HEK293 (cell line): ENCODE measurements around the gene DSCAML1.

ENCODE experiments used
- CTCF ChIA-PET: fragments of 350-600 bp; formaldehyde crosslinking; extraction: SDS; loops from one replicate; lab custom pipeline; 2021; ENCODE audit warnings: antibody characterized with exemption; lab: Yijun Ruan, JAX
- POLR2A ChIA-PET: fragments of 300-600 bp; formaldehyde crosslinking; extraction: SDS; loops from one replicate; lab custom pipeline; 2020; ENCODE audit warnings: antibody characterized with exemption, inconsistent platforms; lab: Yijun Ruan, JAX
- H3K27ac ChIP-seq: fragments of 200-500 bp; sonication (Bioruptor generic); 2 replicates; pipeline ENCODE4 v1.5.1; 2014; ENCODE audit warnings: low read depth, low read length, control low read depth, inconsistent platforms; ENCODE audit errors: extremely low read depth
- H3K36me3 ChIP-seq, 2 experiments: fragments of 200-500 bp in 1 of 2; sonication (Bioruptor generic) in 1 of 2; 1 replicate in 1 of 2; 2 replicates in 1 of 2; pipeline ENCODE4 v1.5.1; 2014 to 2017; ENCODE audit warnings: inconsistent platforms in 2 of 2, low read length in 2 of 2; ENCODE audit not compliant: control insufficient read depth in 2 of 2, insufficient read depth in 1 of 2
- H3K4me1 ChIP-seq: fragments of 200-500 bp; sonication (Bioruptor generic); 2 replicates; pipeline ENCODE4 v1.5.1; 2014; ENCODE audit warnings: mild to moderate bottlenecking, low read length, inconsistent platforms; ENCODE audit not compliant: control insufficient read depth, insufficient read depth
- H3K4me3 ChIP-seq: 2 replicates; pipeline ENCODE4 v1.5.1; 2011; ENCODE audit warnings: low read depth, mild to moderate bottlenecking, control low read depth, low read length, moderate library complexity
- H3K9me3 ChIP-seq: fragments of 200-500 bp; sonication (Bioruptor generic); 2 replicates; pipeline ENCODE4 v1.5.1; 2014; ENCODE audit warnings: low read depth, low read length, inconsistent platforms; ENCODE audit not compliant: control insufficient read depth, insufficient read depth
- BCL11A ChIP-seq: fragments of 450-650 bp; formaldehyde crosslinking; IDR thresholded peaks from 2 replicates; pipeline ENCODE4 v1.5.1; 2016; ENCODE audit warnings: low read depth, missing biosample characterization, missing genetic modification characterization
- HOXA7 ChIP-seq: sonication (generic); formaldehyde crosslinking; IDR thresholded peaks from 2 replicates; pipeline ENCODE4 v1.8.1; 2022; ENCODE audit warnings: missing genetic modification reagents, borderline replicate concordance
- ZFP69B ChIP-seq: fragments of 450-650 bp; formaldehyde crosslinking; IDR thresholded peaks from 2 replicates; pipeline ENCODE4 v1.5.1; 2016; ENCODE audit warnings: missing biosample characterization, missing genetic modification characterization
- ZIC2 ChIP-seq: fragments of 450-650 bp; formaldehyde crosslinking; IDR thresholded peaks from 2 replicates; pipeline ENCODE4 v1.5.1; 2016; ENCODE audit warnings: missing biosample characterization, missing genetic modification characterization
- ZNF112 ChIP-seq: fragments of 450-650 bp; formaldehyde crosslinking; IDR thresholded peaks from 2 replicates; pipeline ENCODE4 v1.5.0; 2017; ENCODE audit warnings: missing biosample characterization, missing genetic modification characterization
- ZNF335 ChIP-seq: fragments of 450-650 bp; formaldehyde crosslinking; conservative IDR thresholded peaks from 2 replicates; pipeline ENCODE4 v1.5.1; 2016; ENCODE audit warnings: missing biosample characterization, missing genetic modification characterization
- ZNF501 ChIP-seq: fragments of 450-650 bp; formaldehyde crosslinking; IDR thresholded peaks from 2 replicates; pipeline ENCODE4 v1.5.1; 2016; ENCODE audit warnings: missing biosample characterization, missing genetic modification characterization
- ZNF521 ChIP-seq: fragments of 450-650 bp; formaldehyde crosslinking; IDR thresholded peaks from 2 replicates; pipeline ENCODE4 v1.5.1; 2017; ENCODE audit warnings: missing biosample characterization, mild to moderate bottlenecking, missing genetic modification characterization
- ZNF548 ChIP-seq: fragments of 450-650 bp; formaldehyde crosslinking; IDR thresholded peaks from 2 replicates; pipeline ENCODE4 v1.5.1; 2016; ENCODE audit warnings: missing biosample characterization, missing genetic modification characterization
- ZNF623 ChIP-seq: fragments of 450-650 bp; formaldehyde crosslinking; IDR thresholded peaks from 2 replicates; pipeline ENCODE4 v1.5.1; 2016; ENCODE audit warnings: missing biosample characterization, missing genetic modification characterization
- ZNF639 ChIP-seq: fragments of 450-650 bp; formaldehyde crosslinking; IDR thresholded peaks from 2 replicates; pipeline ENCODE4 v1.5.1; 2016; ENCODE audit warnings: missing biosample characterization, missing genetic modification characterization
- ZNF768 ChIP-seq: fragments of 450-650 bp; formaldehyde crosslinking; IDR thresholded peaks from 2 replicates; pipeline ENCODE4 v1.5.1; 2018; ENCODE audit warnings: missing biosample characterization, mild to moderate bottlenecking, missing genetic modification characterization
- ZSCAN16 ChIP-seq: fragments of 450-650 bp; formaldehyde crosslinking; IDR thresholded peaks from 2 replicates; pipeline ENCODE4 v1.5.1; 2016; ENCODE audit warnings: missing biosample characterization, missing genetic modification characterization
- ZXDB ChIP-seq: fragments of 450-650 bp; formaldehyde crosslinking; IDR thresholded peaks from 2 replicates; pipeline ENCODE4 v1.5.1; 2016; ENCODE audit warnings: missing biosample characterization, missing genetic modification characterization
- TF ChIP-seq, protein P1 (sequence below): fragments of 450-650 bp; formaldehyde crosslinking; IDR thresholded peaks from 2 replicates; pipeline ENCODE4 v1.5.1; 2016; ENCODE audit warnings: missing biosample characterization, missing genetic modification characterization, borderline replicate concordance
- TF ChIP-seq, protein P2 (sequence below): fragments of 450-650 bp; formaldehyde crosslinking; optimal IDR thresholded peaks from 2 replicates; pipeline ENCODE3; 2016; ENCODE audit warnings: missing biosample characterization, mild to moderate bottlenecking, missing genetic modification characterization
- TF ChIP-seq, protein P3 (sequence below): fragments of 450-650 bp; formaldehyde crosslinking; IDR thresholded peaks from 2 replicates; pipeline ENCODE4 v1.5.1; 2016; ENCODE audit warnings: missing biosample characterization, missing genetic modification characterization
- TF ChIP-seq, protein P4 (sequence below): fragments of 450-650 bp; formaldehyde crosslinking; IDR thresholded peaks from 2 replicates; pipeline ENCODE4 v1.5.1; 2016; ENCODE audit warnings: missing biosample characterization, missing genetic modification characterization

DSCAML1 gene

GRCh38 chr11:117816151-117816741, 19.2 kb upstream of the DSCAML1 start (continued):
- TF ChIP-seq BCL11A, result no peak
- TF ChIP-seq ZNF623 (tag by site-specific recombination), result no peak
- no peak for TF ChIP-seq ZNF768 (tag by site-specific recombination)
- TF ChIP-seq HOXA7 (CRISPR knock-in tag), result no peak
- TF ChIP-seq, protein P1, sequence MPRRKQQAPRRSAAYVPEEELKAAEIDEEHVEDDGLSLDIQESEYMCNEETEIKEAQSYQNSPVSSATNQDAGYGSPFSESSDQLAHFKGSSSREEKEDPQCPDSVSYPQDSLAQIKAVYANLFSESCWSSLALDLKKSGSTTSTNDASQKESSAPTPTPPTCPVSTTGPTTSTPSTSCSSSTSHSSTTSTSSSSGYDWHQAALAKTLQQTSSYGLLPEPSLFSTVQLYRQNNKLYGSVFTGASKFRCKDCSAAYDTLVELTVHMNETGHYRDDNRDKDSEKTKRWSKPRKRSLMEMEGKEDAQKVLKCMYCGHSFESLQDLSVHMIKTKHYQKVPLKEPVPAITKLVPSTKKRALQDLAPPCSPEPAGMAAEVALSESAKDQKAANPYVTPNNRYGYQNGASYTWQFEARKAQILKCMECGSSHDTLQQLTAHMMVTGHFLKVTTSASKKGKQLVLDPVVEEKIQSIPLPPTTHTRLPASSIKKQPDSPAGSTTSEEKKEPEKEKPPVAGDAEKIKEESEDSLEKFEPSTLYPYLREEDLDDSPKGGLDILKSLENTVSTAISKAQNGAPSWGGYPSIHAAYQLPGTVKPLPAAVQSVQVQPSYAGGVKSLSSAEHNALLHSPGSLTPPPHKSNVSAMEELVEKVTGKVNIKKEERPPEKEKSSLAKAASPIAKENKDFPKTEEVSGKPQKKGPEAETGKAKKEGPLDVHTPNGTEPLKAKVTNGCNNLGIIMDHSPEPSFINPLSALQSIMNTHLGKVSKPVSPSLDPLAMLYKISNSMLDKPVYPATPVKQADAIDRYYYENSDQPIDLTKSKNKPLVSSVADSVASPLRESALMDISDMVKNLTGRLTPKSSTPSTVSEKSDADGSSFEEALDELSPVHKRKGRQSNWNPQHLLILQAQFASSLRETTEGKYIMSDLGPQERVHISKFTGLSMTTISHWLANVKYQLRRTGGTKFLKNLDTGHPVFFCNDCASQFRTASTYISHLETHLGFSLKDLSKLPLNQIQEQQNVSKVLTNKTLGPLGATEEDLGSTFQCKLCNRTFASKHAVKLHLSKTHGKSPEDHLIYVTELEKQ (tag by site-specific recombination), result no peak
- no peak for TF ChIP-seq ZNF639 (tag by site-specific recombination)
- TF ChIP-seq ZNF548 (tag by site-specific recombination), result no peak
- TF ChIP-seq ZNF501, result no peak
- no peak for TF ChIP-seq ZNF521 (tag by site-specific recombination)
- TF ChIP-seq ZFP69B (tag by site-specific recombination), result no peak
- TF ChIP-seq ZNF335 (tag by site-specific recombination), result no peak; the same call in 1 of the 2 replicates
- TF ChIP-seq, protein P2, sequence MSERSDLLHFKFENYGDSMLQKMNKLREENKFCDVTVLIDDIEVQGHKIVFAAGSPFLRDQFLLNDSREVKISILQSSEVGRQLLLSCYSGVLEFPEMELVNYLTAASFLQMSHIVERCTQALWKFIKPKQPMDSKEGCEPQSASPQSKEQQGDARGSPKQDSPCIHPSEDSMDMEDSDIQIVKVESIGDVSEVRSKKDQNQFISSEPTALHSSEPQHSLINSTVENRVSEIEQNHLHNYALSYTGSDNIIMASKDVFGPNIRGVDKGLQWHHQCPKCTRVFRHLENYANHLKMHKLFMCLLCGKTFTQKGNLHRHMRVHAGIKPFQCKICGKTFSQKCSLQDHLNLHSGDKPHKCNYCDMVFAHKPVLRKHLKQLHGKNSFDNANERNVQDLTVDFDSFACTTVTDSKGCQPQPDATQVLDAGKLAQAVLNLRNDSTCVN, result no peak

DNA sequence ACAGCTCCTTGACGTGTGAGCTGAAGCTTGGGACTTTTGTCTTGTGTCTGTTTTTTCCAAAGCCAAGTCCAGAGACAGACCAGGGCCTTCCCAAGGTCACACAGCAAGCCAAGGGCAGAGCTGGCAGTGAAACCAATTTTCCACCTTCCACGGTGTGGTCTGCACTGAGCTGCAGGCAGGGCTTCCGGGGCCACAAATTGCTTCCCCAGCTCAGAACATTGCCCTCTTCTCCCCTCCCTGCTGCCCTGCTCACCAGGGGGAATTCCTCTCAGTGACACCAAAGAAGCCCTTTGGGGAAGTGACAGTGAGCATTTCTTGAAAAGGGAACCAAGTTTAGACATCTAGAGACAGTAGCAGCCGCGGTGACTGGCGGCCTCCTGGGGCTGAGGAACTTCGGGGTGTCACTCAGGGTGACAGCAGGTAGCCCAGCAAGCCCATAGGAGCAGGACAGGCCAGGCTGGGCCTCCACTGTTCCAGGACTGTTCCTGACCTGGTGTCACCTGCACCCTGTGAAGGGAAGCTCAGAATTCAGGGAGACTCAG, 18.3 kb upstream of the DSCAML1 start:
- no peaks in the 10 kb centered on the region for H3K36me3 ChIP-seq
- H3K4me1 ChIP-seq, result peaks cover 3% of the 10 kb centered on the region; the same call in 1 of the 2 replicates
- ChIA-PET POLR2A (interaction anchor here (0.6 kb wide), 1 partner anchor 383 kb away, joined by 3 read pairs; no protein-coding TSS in a partner anchor), CTCF (interaction anchor here (0.6 to 10.1 kb wide), 11 partner anchors 8 to 389 kb away, joined by 3 to 223 read pairs (median 8); no protein-coding TSS in a partner anchor)
- H3K4me3 ChIP-seq, result no peak overlapping the region
- H3K27ac ChIP-seq, result no peak overlapping the region
- TF ChIP-seq ZIC2 (tag by site-specific recombination), result peak; percentile 55
- TF ChIP-seq ZXDB (tag by site-specific recombination), result no peak
- no peaks in the 10 kb centered on the region for H3K9me3 ChIP-seq

DNA sequence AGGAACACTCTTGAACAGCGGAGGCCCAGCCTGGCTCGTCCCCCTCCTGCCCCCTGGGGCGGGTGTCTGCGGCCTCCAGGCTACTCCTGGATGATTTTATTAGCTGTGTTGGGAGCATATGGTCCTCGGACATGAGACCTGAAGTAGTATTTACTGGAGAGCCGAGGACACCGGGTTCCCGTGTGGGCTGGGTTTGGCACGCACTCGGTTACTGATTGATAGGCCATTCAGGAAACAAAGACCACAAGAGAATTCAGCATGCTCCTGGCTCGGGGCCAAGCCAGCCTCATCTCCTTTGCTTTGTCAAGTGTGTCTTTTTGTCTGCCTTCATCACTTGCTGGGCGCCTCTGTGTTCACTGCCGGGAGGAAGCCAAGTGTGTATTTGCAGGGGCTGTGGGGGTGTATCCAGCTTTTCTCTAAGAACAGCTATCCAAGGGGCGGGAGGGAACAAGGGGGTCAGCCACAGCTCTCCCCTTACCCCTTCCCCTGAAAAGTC, 17.8 kb upstream of the DSCAML1 start:
- ChIA-PET CTCF (interaction anchor here (0.6 to 10.1 kb wide), 8 partner anchors 8 to 389 kb away, joined by 3 to 223 read pairs (median 44); no protein-coding TSS in a partner anchor), POLR2A (no interaction called here)
- Histone ChIP-seq H3K4me3 (no peak overlapping the region), H3K36me3 (no peaks in the 10 kb centered on the region), H3K4me1 (peaks cover 3% of the 10 kb centered on the region; the same call in 1 of the 2 replicates), H3K9me3 (no peaks in the 10 kb centered on the region), H3K27ac (no peak overlapping the region)
- TF ChIP-seq, protein P3, sequence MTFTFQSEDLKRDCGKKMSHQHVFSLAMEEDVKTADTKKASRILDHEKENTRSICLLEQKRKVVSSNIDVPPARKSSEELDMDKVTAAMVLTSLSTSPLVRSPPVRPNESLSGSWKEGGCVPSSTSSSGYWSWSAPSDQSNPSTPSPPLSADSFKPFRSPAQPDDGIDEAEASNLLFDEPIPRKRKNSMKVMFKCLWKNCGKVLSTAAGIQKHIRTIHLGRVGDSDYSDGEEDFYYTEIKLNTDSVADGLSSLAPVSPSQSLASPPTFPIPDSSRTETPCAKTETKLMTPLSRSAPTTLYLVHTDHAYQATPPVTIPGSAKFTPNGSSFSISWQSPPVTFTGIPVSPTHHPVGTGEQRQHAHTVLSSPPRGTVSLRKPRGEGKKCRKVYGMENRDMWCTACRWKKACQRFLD (tag by site-specific recombination), result no peak
- TF ChIP-seq, protein P4, sequence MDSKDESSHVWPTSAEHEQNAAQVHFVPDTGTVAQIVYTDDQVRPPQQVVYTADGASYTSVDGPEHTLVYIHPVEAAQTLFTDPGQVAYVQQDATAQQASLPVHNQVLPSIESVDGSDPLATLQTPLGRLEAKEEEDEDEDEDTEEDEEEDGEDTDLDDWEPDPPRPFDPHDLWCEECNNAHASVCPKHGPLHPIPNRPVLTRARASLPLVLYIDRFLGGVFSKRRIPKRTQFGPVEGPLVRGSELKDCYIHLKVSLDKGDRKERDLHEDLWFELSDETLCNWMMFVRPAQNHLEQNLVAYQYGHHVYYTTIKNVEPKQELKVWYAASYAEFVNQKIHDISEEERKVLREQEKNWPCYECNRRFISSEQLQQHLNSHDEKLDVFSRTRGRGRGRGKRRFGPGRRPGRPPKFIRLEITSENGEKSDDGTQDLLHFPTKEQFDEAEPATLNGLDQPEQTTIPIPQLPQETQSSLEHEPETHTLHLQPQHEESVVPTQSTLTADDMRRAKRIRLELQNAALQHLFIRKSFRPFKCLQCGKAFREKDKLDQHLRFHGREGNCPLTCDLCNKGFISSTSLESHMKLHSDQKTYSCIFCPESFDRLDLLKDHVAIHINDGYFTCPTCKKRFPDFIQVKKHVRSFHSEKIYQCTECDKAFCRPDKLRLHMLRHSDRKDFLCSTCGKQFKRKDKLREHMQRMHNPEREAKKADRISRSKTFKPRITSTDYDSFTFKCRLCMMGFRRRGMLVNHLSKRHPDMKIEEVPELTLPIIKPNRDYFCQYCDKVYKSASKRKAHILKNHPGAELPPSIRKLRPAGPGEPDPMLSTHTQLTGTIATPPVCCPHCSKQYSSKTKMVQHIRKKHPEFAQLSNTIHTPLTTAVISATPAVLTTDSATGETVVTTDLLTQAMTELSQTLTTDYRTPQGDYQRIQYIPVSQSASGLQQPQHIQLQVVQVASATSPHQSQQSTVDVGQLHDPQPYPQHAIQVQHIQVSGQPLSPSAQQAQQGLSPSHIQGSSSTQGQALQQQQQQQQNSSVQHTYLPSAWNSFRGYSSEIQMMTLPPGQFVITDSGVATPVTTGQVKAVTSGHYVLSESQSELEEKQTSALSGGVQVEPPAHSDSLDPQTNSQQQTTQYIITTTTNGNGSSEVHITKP, result no peak
- TF ChIP-seq ZSCAN16 (tag by site-specific recombination) (no peak), ZNF112 (tag by site-specific recombination) (no peak)
